GM19463 (cell line): ENCODE measurements around the gene PLXND1.
"Not testable (repeated sequence)": the region's sequence is repeated elsewhere in the genome, so short reads cannot be mapped to it uniquely, and the experiment has no call there.

Experiments used
- ATAC-seq: cut with Tn5 transposase; IDR thresholded peaks from one replicate; pipeline ENCODE4 v1.9.1; 2021; ENCODE audit warnings: mild to moderate bottlenecking, moderate library complexity; ENCODE audit not compliant: unreplicated experiment

PLXND1 gene

GRCh38 chr3:129614435-129614834, 8.0 kb upstream of the PLXND1 start:
- no peak for ATAC-seq

DNA sequence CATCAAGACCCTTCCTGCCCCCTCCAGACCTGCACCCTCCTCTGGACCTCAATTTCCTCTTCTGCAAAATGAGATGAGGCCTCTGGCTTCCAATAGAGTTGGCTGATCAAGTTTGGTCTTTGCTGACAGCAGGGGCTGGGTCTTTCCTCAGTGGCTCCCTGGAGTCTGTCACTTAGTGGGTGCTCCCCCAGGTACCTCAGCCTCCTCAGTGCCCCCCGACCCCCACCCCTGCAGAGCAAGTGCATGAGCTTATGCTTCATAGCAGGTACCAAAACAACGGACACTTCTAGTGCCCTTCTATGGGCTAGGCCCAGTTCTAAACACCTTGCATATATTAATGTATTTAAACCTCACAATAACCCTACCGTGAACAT, 6.9 kb upstream of the PLXND1 start:
- no peak for ATAC-seq

DNA sequence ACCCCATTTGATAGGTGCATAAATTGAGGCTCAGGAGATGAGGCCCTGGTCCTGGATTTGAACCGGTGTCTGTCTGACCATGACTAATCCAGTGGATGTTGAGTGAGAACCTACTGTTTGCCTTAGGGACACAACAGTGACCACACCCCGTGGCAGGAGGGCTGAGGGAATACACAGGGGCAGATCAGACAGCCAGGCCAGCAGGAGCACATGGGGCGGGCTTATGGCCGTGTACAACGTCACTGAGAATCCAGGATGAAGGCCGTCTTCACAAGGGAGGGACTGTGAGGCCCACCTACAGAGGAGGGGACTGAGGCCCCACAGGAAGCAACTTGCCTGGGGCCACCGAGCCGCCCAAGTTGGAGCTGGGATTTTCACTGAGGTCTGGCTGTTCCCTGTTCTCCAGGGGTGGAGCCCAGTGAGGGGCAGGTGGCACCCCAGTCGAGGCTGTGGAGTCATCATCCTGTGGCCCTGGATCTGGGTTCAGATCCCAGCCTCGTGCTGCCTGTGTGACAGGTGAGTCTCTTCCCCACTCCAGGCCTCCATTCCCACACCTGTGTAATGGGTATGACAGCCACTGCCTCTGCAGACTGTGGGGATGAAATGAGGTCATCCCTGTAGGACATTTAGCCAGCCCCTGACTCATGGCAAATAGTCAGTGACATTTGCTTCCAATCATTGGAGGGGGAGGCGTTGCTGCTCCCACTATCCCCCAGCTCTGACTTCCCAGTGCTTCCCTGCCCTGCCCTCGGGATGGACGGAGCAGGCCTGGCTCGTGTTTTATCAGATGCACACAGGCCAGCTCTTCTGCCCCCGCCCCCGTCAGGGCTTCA, 6.3 kb upstream of the PLXND1 start:
- no peak for ATAC-seq

DNA sequence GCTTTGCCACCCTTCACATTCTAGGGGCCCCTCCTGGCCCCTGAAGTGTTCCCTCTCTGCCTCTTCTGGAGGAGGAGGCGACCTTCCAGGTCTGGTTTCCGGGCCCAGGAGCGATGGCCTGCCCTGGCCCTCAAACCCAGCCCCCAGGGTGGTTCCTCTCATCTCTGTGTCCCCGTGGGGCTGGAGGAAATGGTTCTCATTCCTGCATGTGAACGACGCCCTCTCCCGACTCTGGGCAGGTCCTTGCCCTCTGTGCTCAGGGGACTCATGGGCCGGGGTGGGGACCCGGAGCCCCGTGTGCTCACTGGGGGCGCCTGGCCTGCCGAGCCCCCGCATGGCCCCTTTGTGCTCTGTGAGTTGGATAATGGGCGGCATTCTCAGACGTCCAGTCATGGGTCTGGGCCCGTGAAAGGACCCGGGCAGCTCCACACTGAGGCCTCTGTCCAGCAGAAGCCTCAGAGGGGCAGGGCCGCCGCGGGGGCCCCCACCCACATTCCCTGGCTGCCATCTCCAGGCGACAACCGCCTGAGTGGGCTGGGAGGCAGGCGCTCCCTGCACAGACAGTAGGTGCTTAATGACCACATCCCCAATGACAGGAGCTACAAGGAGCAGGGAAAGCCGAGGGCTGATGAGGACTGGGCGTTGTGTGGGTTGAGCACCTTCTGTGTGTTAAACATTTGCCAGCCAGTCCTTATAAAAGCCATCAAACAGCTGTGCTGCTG, 5.5 kb upstream of the PLXND1 start:
- ATAC-seq = no peak

DNA sequence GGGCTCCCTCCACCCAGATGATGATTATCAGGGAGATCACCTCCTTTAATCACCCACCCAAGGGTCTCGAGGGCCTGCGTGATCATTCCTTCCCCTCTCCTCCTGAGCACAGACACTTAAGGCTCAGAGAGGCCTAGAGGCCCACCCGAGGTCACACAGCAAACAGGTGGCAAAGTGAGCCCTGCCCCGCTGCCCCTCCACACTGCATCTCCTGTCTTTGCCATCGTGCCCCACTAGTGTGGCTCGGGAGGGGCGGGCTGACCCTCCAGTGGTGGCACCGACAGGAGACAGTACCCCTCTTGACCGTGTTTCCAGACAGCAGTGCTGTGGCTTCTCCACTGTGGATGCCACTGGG, 4.9 kb upstream of the PLXND1 start:
- no peak for ATAC-seq

DNA sequence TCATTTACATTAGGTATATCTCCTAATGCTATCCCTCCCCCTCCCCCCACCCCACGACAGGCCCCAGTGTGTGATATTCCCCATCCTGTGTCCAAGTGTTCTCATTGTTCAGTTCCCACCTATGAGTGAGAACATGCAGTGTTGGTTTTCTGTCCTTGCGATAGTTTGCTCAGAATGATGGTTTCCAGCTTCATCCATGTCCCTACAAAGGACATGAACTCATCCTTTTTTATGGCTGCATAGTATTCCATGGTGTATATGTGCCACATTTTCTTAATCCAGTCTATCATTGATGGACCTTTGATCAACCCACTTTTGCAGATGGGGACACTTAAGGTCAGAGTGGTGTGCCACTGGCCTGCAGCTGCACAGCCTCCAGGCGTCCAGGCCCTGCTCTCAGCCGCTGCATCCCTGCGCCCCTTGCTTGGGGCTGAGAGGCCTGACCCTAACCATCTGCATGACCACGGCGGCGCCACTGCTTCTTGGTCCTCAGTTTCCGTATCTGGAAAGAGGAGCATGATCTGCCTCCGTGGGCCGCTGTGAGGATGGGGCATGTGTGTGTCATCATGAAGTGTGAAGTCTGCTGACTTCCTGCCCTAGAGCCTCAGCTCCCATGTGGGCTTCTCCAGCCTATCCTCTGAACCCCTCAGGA, 4.4 kb upstream of the PLXND1 start:
- not testable (repeated sequence) for ATAC-seq

DNA sequence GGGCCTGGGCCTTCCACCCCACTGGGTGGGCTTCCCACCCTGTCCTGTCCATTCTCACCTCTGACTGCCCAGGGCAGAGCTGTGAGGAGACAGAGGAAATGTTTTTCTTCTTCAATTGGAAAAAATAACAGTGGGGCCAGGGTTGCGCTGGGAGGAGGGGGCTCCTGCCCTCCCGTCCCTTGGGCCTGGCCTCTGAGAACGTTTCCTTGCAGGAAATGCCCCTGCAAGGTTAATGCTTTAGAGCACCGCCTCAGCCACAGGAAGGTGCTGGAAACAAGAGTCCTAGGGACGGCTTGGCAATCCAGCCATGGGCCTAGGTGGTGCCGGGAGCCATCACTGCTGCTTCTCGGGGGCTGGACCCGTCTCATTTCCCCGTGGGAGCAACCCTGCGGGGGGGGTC, 3.8 kb upstream of the PLXND1 start:
- ATAC-seq = no peak

DNA sequence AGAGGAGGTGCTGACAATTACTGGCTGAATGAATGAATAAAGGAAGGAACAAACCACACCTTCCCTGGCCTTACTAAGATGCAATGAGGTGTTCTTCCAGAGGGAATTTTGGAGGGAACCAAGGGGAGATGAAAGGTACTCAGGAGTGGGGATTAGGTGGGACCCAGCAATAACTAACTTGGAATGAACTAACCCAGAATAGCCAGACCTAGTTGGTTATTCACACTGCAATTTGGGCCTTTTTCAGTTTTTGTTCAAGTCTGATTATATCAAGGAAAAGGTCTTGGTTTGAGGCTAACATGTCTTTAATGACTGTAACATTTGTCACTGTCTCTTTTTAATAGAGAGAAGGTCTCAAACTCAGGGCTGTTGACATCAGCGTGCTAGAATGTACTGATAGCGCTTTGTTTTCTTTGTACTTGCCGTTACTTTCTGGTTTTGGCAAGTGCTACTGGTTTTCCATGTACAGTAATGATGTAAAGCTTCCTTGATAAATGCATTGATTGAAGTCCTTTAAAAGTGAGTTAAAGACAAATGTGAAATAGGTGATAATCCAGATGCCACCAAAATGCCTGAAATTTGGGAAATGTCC, 3.2 kb upstream of the PLXND1 start:
- no peak for ATAC-seq

GRCh38 chr3:129608936-129609590, 2.6 kb upstream of the PLXND1 start:
- no peak for ATAC-seq

DNA sequence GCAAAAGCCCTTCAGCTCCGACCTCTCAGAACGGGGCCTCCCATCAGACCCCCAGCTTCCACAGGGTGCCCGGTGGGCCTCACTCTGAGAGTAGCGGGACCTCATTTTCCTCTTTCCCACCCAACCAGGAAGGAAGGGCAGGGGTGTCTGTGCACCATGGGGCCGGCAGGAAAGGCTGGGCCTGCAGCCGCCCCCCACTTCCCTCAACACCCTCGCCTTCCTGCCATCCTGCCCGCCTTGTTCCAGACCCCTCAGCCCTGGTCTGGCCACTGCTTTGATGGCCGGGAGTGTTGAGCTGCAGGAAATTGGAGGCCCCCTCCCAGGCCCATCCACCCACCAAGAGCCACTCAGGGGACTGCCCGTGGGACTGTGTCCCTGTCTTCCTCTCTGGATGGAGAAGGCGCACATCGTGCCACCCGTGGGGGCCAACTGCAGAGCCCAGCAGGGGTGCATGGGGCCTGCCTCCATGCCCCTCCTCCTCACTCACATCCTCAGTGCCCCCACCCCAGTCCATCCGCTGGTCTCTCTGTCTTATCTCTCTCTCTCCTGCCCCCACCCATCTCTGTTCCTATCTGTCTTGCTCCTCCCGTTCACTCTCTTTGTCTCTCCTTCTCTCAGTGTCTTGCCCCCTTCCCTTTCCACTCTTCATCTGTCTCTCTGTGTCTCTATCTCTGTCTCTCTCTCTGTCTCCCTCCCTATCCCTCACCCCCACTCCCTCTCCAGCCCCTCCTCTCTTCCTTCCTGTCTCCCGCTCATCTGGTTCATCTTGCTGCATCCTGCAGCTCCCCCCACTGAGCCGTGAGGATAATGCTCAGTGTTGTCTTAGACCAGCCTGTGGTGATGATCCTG, 1.8 kb upstream of the PLXND1 start:
- ATAC-seq = no peak

DNA sequence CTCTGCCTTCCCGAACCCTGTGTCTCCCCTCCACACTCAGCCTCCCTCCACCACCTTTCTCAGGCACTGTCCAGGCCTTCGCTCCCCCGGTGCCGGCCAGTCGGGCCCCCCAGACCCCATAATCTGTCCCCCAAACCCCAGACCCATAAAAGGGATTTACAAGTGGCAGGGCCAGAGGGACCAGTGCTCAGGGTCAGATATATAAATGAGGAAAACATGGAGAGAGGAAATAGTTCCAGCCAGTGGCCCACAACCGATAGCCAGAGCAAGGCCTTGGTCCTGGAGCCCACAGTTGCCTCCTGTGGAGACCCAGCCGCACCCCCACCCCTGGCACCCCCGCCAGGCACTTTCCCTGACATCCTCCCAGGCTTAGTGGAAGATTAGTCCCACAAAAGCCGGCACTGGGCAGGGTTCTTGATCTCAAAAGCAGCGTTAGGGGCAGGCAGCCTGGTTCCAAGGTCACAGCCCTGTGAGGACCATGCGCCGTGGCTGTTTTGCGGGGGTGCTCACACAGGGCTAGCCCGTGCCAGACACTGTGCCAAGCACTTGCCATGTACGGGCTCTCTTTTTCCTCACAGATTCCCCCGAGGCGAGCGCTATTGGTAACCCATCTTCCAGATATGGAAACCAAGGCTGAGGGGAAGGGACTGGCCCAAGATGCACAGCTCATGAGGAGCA, 1.1 kb upstream of the PLXND1 start:
- ATAC-seq = no peak

GRCh38 chr3:129605922-129606635, 397 bp downstream of the PLXND1 start:
- no peak for ATAC-seq

- no peak for ATAC-seq
Measured at GRCh38 chr3:129605203-129605921, 1.1 kb downstream of the PLXND1 start.

DNA sequence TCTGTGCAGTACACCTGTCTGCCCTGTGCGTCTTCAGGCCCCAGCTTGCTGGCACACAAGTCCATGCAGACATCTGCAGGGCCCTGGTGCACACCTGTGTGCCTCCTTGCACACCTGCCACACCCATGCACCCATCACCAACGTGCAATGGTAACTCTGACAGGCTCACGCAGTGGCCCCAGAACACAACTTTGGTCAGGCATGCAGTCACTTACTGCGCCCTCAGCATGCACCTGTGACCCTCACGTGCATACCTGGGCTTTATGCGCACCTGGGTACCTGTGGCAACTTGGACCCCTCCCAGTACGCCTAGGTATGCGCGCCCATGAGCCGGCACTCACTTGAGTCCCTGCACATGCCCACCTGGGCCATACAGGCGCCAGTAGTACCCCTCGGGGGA, 1.7 kb downstream of the PLXND1 start:
- no peak for ATAC-seq

GRCh38 chr3:129603991-129604749, 2.3 kb downstream of the PLXND1 start:
- no peak for ATAC-seq

- ATAC-seq = no peak
Measured at GRCh38 chr3:129603561-129603942, 2.9 kb downstream of the PLXND1 start.

DNA sequence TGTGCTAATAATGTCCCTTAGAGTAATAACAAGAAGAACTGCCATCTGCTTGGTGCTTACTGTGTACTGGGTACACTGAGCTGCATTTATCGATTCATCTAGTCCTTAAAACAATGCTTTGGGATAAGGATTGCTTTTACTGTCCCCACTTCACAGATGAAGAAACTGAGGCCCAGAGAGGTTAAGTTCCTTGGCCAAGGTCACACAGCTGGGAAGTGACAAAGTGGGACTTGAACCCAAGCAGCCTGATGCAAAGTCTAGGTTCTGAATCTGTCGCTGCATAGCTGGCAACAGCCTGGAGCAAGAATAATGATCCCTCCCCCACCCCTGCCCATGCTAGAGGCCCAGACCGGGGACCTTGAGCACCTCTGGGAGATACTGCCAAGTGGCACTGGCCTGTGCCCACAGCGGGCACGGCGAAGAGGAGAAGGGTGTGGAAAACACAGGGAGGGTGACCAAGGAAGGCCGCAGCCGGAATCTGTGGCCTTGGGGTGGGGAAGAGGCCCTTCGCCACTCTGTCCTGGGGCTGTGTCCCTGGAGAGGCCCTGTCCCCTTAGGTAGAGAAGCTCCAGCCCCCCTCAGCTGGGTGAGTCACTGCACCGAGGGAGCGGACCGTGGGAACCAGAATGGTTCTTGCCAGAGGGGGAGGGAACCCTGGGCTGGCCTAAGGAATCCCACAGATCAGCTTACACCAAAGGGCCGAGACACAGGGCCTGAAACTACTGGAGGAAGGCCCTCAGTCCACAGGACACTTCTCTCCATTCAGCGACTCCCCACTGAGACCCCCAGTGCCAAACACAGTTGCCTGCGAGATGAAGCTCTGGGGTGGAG, 3.5 kb downstream of the PLXND1 start:
- ATAC-seq = no peak
